H9 (cell line): ENCODE data around the gene CD5L. TPM values are rescaled to one million over a fixed set of nuclear protein-coding genes. Genes with fewer than 3 reads are reported as not detected.

Experiments used
- DNase-seq: peaks from one replicate; pipeline ENCODE4 v3.0.0-alpha.2; 2017
- H2AFZ ChIP-seq: one replicate; pipeline ENCODE4 v1.6.1; 2013; ENCODE audit warnings: mild to moderate bottlenecking, low read length, control low read depth, moderate library complexity
- H2AK5ac ChIP-seq: 2 replicates; pipeline ENCODE4 v1.6.1; 2013; ENCODE audit warnings: low read length, control low read depth, mixed read lengths; ENCODE audit not compliant: insufficient read length
- H2BK120ac ChIP-seq: one replicate; pipeline ENCODE4 v1.6.1; 2013; ENCODE audit warnings: low read depth, mild to moderate bottlenecking, low read length, control low read depth, inconsistent platforms; ENCODE audit not compliant: poor library complexity, severe bottlenecking
- H2BK12ac ChIP-seq: 2 replicates; pipeline ENCODE4 v1.6.1; 2013; ENCODE audit warnings: low read length, control low read depth, mixed read lengths, low read depth; ENCODE audit not compliant: insufficient read length
- H2BK15ac ChIP-seq: 2 replicates; pipeline ENCODE4 v1.6.1; 2013; ENCODE audit warnings: low read depth, low read length, control low read depth
- H2BK20ac ChIP-seq: one replicate; pipeline ENCODE4 v1.6.1; 2013; ENCODE audit warnings: low read depth, mild to moderate bottlenecking, low read length, control low read depth, inconsistent platforms; ENCODE audit not compliant: poor library complexity, severe bottlenecking
- H2BK5ac ChIP-seq: 2 replicates; pipeline ENCODE4 v1.6.1; 2013; ENCODE audit warnings: low read length, control low read depth, mixed read lengths; ENCODE audit not compliant: insufficient read length
- H3K14ac ChIP-seq: 2 replicates; pipeline ENCODE4 v1.6.1; 2013; ENCODE audit warnings: low read length, control low read depth; ENCODE audit not compliant: insufficient read depth
- H3K18ac ChIP-seq: 2 replicates; pipeline ENCODE4 v1.6.1; 2013; ENCODE audit warnings: low read depth, mild to moderate bottlenecking, mixed read lengths, low read length, control low read depth; ENCODE audit not compliant: insufficient read length
- H3K23ac ChIP-seq: 2 replicates; pipeline ENCODE4 v1.6.1; 2013; ENCODE audit warnings: low read length, control low read depth, mixed read lengths, low read depth; ENCODE audit not compliant: insufficient read length
- H3K23me2 ChIP-seq: 2 replicates; pipeline ENCODE4 v1.6.1; 2013; ENCODE audit warnings: low read depth, mild to moderate bottlenecking, mixed read lengths, low read length, control low read depth; ENCODE audit not compliant: insufficient read length, poor library complexity, severe bottlenecking
- H3K27ac ChIP-seq: 2 replicates; pipeline ENCODE4 v1.5.1; 2013; ENCODE audit warnings: low read length, control low read depth, mixed read lengths, low read depth; ENCODE audit not compliant: insufficient read length
- H3K27me3 ChIP-seq: 2 replicates; pipeline ENCODE4 v1.6.1; 2013; ENCODE audit warnings: low read length, control low read depth, inconsistent platforms; ENCODE audit not compliant: insufficient read depth
- H3K4ac ChIP-seq: 2 replicates; pipeline ENCODE4 v1.6.1; 2013; ENCODE audit warnings: low read depth, mild to moderate bottlenecking, control low read depth, inconsistent platforms, low read length, moderate library complexity
- H3K4me1 ChIP-seq: 2 replicates; pipeline ENCODE4 v1.6.1; 2013; ENCODE audit warnings: low read length, control low read depth, inconsistent platforms; ENCODE audit not compliant: insufficient read depth
- H3K4me2 ChIP-seq: 2 replicates; pipeline ENCODE4 v1.6.1; 2013; ENCODE audit warnings: low read length, control low read depth, mixed read lengths; ENCODE audit not compliant: insufficient read length, insufficient read depth
- H3K56ac ChIP-seq: 2 replicates; pipeline ENCODE4 v1.6.1; 2013; ENCODE audit warnings: low read depth, mild to moderate bottlenecking, mixed read lengths, low read length, control low read depth; ENCODE audit not compliant: insufficient read length
- H3K79me1 ChIP-seq: 2 replicates; pipeline ENCODE4 v1.6.1; 2013; ENCODE audit warnings: low read depth, mild to moderate bottlenecking, moderate library complexity, low read length, control low read depth, inconsistent platforms; ENCODE audit not compliant: insufficient read depth, poor library complexity, severe bottlenecking
- H3K79me2 ChIP-seq: 2 replicates; pipeline ENCODE4 v1.6.1; 2013; ENCODE audit warnings: low read length, control low read depth, inconsistent platforms; ENCODE audit not compliant: insufficient read depth
- H3K9ac ChIP-seq: 2 replicates; pipeline ENCODE4 v1.6.1; 2013; ENCODE audit warnings: low read length, control low read depth, mixed read lengths; ENCODE audit not compliant: insufficient read length; ENCODE audit errors: extremely low read depth
- H3K9me3 ChIP-seq: one replicate; pipeline ENCODE4 v1.6.1; 2013; ENCODE audit warnings: low read depth, low read length, inconsistent platforms; ENCODE audit not compliant: control insufficient read depth
- H3T11ph ChIP-seq: one replicate; pipeline ENCODE4 v1.6.1; 2013; ENCODE audit warnings: mild to moderate bottlenecking, low read length, control low read depth, inconsistent platforms
- H4K20me1 ChIP-seq: one replicate; pipeline ENCODE4 v1.6.1; 2013; ENCODE audit not compliant: control insufficient read depth, insufficient read length, insufficient read depth
- H4K5ac ChIP-seq: 2 replicates; pipeline ENCODE4 v1.6.1; 2013; ENCODE audit warnings: low read depth, mild to moderate bottlenecking, mixed read lengths, low read length, control low read depth; ENCODE audit not compliant: insufficient read length
- H4K8ac ChIP-seq: replicated peaks from 2 replicates; pipeline ENCODE4 v1.6.1; 2013; ENCODE audit warnings: low read length, control low read depth, mixed read lengths, low read depth; ENCODE audit not compliant: insufficient read length
- H4K91ac ChIP-seq: 2 replicates; pipeline ENCODE4 v1.6.1; 2013; ENCODE audit warnings: low read depth, mild to moderate bottlenecking, moderate library complexity, mixed read lengths, low read length, control low read depth; ENCODE audit not compliant: insufficient read length
- H3K27ac Mint-ChIP-seq, 3 experiments: 2 replicates in 2 of 3; 3 replicates in 1 of 3; pipeline ENCODE4 v1.8.0; 2020 to 2021; ENCODE audit warnings: mixed read lengths in 3 of 3, mild to moderate bottlenecking in 1 of 3, moderate library complexity in 1 of 3
- H3K27me3 Mint-ChIP-seq: 2 replicates; pipeline ENCODE4 v1.8.0; 2021; ENCODE audit warnings: low read depth, mild to moderate bottlenecking, moderate library complexity, mixed read lengths
- H3K36me3 Mint-ChIP-seq, 3 experiments: 2 replicates in 2 of 3; 3 replicates in 1 of 3; pipeline ENCODE4 v1.8.0; 2020 to 2021; ENCODE audit warnings: low read depth in 3 of 3, mixed read lengths in 3 of 3; ENCODE audit not compliant: insufficient read depth in 1 of 3
- H3K4me1 Mint-ChIP-seq, 2 experiments: 2 replicates each; pipeline ENCODE4 v1.8.0; 2020; ENCODE audit warnings: mixed read lengths in 2 of 2
- H3K4me3 Mint-ChIP-seq, 2 experiments: 2 replicates in 1 of 2; 3 replicates in 1 of 2; pipeline ENCODE4 v1.8.0; 2020 to 2021; ENCODE audit warnings: mild to moderate bottlenecking in 2 of 2, mixed read lengths in 2 of 2, moderate library complexity in 1 of 2
- H3K9me3 Mint-ChIP-seq, 2 experiments: 2 replicates in 1 of 2; 3 replicates in 1 of 2; pipeline ENCODE4 v1.8.0; 2020; ENCODE audit warnings: mild to moderate bottlenecking in 2 of 2, mixed read lengths in 2 of 2, moderate library complexity in 1 of 2
- WGBS: extraction: QIAGEN DNeasy Blood & Tissue Kit; methylation state at CpG from one replicate; pipeline ENCODE4 v1.1.7; 2013; ENCODE audit warnings: missing lambda C conversion rate, low lambda C conversion rate, mixed read lengths; ENCODE audit not compliant: insufficient read length; ENCODE audit errors: extremely low coverage; 5-methylcytosine and 5-hydroxymethylcytosine counted together
- total RNA-seq: library from RNA; stranded (reverse); gene quantifications from 2 replicates; pipeline ENCODE4 v1.2.1, GENCODE V29; 2021
- TF ChIP-seq, protein P1 (sequence below): fragments of 200-600 bp; sonication (generic); conservative IDR thresholded peaks from 3 replicates; pipeline ENCODE4 v1.8.0; 2021; ENCODE audit warnings: antibody characterized with exemption, mild to moderate bottlenecking

The CD5L gene
- total RNA-seq, 1 experiment from 2014 or later: not detected

GRCh38 chr1:157819896-157820295, 21.7 kb downstream of the CD5L start, which contains the start of gene FCRL1:
Gene FCRL1, minus strand, starts transcription at chr1:157820120. Its CDS starts 83 bp downstream, at chr1:157820037.
- no peak within 1 kb of the TSS for H3K14ac ChIP-seq
- no CpG with 5 or more reads among the region's 3 CpGs for WGBS
- no peak within 1 kb of the TSS for H3K23ac ChIP-seq
- no peak within 1 kb of the TSS for H4K8ac ChIP-seq
- H4K91ac ChIP-seq: no peak within 1 kb of the TSS
- no peaks in the 10 kb centered on the region for H4K20me1 ChIP-seq
- no peak within 1 kb of the TSS for H3K9ac ChIP-seq
- no peaks in the 10 kb centered on the region for H3K79me2 ChIP-seq
- H3K9me3 ChIP-seq: no peaks in the 10 kb centered on the region
- H3K27ac Mint-ChIP-seq: no peak within 1 kb of the TSS
- H2BK20ac ChIP-seq: no peak within 1 kb of the TSS
- no peak within 1 kb of the TSS for H3T11ph ChIP-seq
- no peak for DNase-seq
- no peak within 1 kb of the TSS for H3K4me3 Mint-ChIP-seq
- TF ChIP-seq, protein P1, sequence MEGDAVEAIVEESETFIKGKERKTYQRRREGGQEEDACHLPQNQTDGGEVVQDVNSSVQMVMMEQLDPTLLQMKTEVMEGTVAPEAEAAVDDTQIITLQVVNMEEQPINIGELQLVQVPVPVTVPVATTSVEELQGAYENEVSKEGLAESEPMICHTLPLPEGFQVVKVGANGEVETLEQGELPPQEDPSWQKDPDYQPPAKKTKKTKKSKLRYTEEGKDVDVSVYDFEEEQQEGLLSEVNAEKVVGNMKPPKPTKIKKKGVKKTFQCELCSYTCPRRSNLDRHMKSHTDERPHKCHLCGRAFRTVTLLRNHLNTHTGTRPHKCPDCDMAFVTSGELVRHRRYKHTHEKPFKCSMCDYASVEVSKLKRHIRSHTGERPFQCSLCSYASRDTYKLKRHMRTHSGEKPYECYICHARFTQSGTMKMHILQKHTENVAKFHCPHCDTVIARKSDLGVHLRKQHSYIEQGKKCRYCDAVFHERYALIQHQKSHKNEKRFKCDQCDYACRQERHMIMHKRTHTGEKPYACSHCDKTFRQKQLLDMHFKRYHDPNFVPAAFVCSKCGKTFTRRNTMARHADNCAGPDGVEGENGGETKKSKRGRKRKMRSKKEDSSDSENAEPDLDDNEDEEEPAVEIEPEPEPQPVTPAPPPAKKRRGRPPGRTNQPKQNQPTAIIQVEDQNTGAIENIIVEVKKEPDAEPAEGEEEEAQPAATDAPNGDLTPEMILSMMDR: no peak
- H2BK5ac ChIP-seq: no peak within 1 kb of the TSS
- no peaks in the 10 kb centered on the region for H3K4me1 ChIP-seq
- no peak within 1 kb of the TSS for H2AK5ac ChIP-seq
- no peak within 1 kb of the TSS for H4K5ac ChIP-seq
- H2BK12ac ChIP-seq: no peak within 1 kb of the TSS
- H2AFZ ChIP-seq: no peak within 1 kb of the TSS
- H2BK120ac ChIP-seq: no peak within 1 kb of the TSS
- H3K79me1 ChIP-seq: no peaks in the 10 kb centered on the region
- no peaks in the 10 kb centered on the region; the same call in none of the 2 replicates for H3K27me3 Mint-ChIP-seq
- no peak within 1 kb of the TSS for H2BK15ac ChIP-seq
- no peak within 1 kb of the TSS for H3K56ac ChIP-seq
- H3K27ac ChIP-seq: no peak within 1 kb of the TSS
- no peak within 1 kb of the TSS for H3K18ac ChIP-seq
- no peaks in the 10 kb centered on the region; a peak in 2 of 5 replicates for H3K9me3 Mint-ChIP-seq
- H3K4me2 ChIP-seq: no peak within 1 kb of the TSS
- H3K36me3 Mint-ChIP-seq: no peaks in the 10 kb centered on the region
- H3K4me1 Mint-ChIP-seq: no peaks in the 10 kb centered on the region
- H3K4ac ChIP-seq: no peak within 1 kb of the TSS
- no peaks in the 10 kb centered on the region for H3K27me3 ChIP-seq
- no peaks in the 10 kb centered on the region for H3K23me2 ChIP-seq
